H1 (cell line): ENCODE results near the gene FRMD4A. TPM values are rescaled to one million over a fixed set of nuclear protein-coding genes. Genes with fewer than 3 reads are reported as not detected.

Experiments
- CTCF ChIA-PET: fragments of 300-600 bp; sonication (Branson Sonifier 250); formaldehyde crosslinking; loops from one replicate; lab custom pipeline; 2021; ENCODE audit not compliant: partially characterized antibody; lab: Charles Lee
- POLR2A ChIA-PET: fragments of 300-600 bp; sonication (Branson Sonifier 250); formaldehyde crosslinking; loops from one replicate; lab custom pipeline; 2021; ENCODE audit warnings: inconsistent platforms; ENCODE audit not compliant: partially characterized antibody; lab: Charles Lee
- DNase-seq, 2 experiments: peaks; one replicate each; pipeline versions ENCODE4 v3.0.0 to v3.0.0-alpha.2; 2010 to 2022; ENCODE audit warnings: low spot score in 2 of 2, low read depth in 1 of 2, mixed read lengths in 1 of 2
- FAIRE-seq: peaks from 2 replicates; lab custom pipeline; 2011; peaks lifted over from hg19 to GRCh38; lab: Jason Lieb, UNC
- H2AFZ ChIP-seq: 2 replicates; pipeline ENCODE4 v1.8.1; 2012; ENCODE audit warnings: low read length, inconsistent platforms
- H2AK5ac ChIP-seq: 2 replicates; pipeline ENCODE4 v1.6.1; 2013; ENCODE audit warnings: low read depth, low read length
- H2BK120ac ChIP-seq: replicated peaks from 2 replicates; pipeline ENCODE3; 2013; ENCODE audit warnings: low read depth, low read length, inconsistent platforms
- H2BK12ac ChIP-seq: 2 replicates; pipeline ENCODE4 v1.6.1; 2013; ENCODE audit warnings: low read depth, low read length
- H2BK15ac ChIP-seq: 2 replicates; pipeline ENCODE4 v1.6.1; 2013; ENCODE audit warnings: low read length
- H2BK20ac ChIP-seq: 2 replicates; pipeline ENCODE4 v1.6.1; 2013; ENCODE audit warnings: low read length
- H2BK5ac ChIP-seq: 2 replicates; pipeline ENCODE4 v1.6.1; 2013; ENCODE audit warnings: low read depth, low read length
- H3K14ac ChIP-seq: 2 replicates; pipeline ENCODE4 v1.6.1; 2013; ENCODE audit warnings: inconsistent platforms; ENCODE audit not compliant: insufficient read length
- H3K18ac ChIP-seq: 2 replicates; pipeline ENCODE4 v1.6.1; 2013; ENCODE audit warnings: low read length; ENCODE audit errors: extremely low read depth
- H3K23ac ChIP-seq: 2 replicates; pipeline ENCODE4 v1.6.1; 2013; ENCODE audit warnings: inconsistent platforms; ENCODE audit not compliant: insufficient read length
- H3K23me2 ChIP-seq: 2 replicates; pipeline ENCODE4 v1.6.1; 2013; ENCODE audit warnings: low read depth, low read length
- H3K27ac ChIP-seq: 2 replicates; pipeline ENCODE4 v1.6.1; 2011; ENCODE audit warnings: low read depth, low read length, inconsistent platforms
- H3K27me3 ChIP-seq, 4 experiments: replicated peaks in 1 of 4; 1 replicate in 1 of 4; 2 replicates in 3 of 4; pipeline versions ENCODE4 v1.6.1 to v1.8.1; 2011 to 2013; ENCODE audit warnings: low read length in 3 of 4, mild to moderate bottlenecking in 3 of 4, inconsistent platforms in 2 of 4, mixed read lengths in 2 of 4, moderate library complexity in 1 of 4; ENCODE audit not compliant: control insufficient read depth in 3 of 4, insufficient read depth in 3 of 4; ENCODE audit errors: extremely low read depth in 1 of 4
- H3K36me3 ChIP-seq, 4 experiments: 2 replicates each; pipeline versions ENCODE4 v1.6.1 to v1.8.1; 2011 to 2013; ENCODE audit warnings: mild to moderate bottlenecking in 4 of 4, low read length in 3 of 4, moderate library complexity in 2 of 4, control low read depth in 1 of 4, inconsistent platforms in 1 of 4; ENCODE audit not compliant: insufficient read depth in 4 of 4, control insufficient read depth in 2 of 4
- H3K4ac ChIP-seq: replicated peaks from 2 replicates; pipeline ENCODE3; 2013; ENCODE audit warnings: low read length, low read depth, mixed read lengths, inconsistent platforms; ENCODE audit not compliant: insufficient read length
- H3K4me1 ChIP-seq, 4 experiments: replicated peaks in 1 of 4; 1 replicate in 1 of 4; 2 replicates in 3 of 4; pipeline versions ENCODE4 v1.6.1 to v1.8.1; 2011 to 2013; ENCODE audit warnings: low read length in 3 of 4, inconsistent platforms in 2 of 4, mixed read lengths in 1 of 4; ENCODE audit not compliant: insufficient read depth in 4 of 4, control insufficient read depth in 3 of 4
- H3K4me2 ChIP-seq, 2 experiments: 2 replicates each; pipeline versions ENCODE4 v1.6.1 to v1.8.1; 2011 to 2013; ENCODE audit warnings: low read depth in 2 of 2, low read length in 2 of 2, control low read depth in 1 of 2, inconsistent platforms in 1 of 2, mild to moderate bottlenecking in 1 of 2; ENCODE audit not compliant: insufficient read depth in 1 of 2
- H3K4me3 ChIP-seq, 4 experiments: fragments of 200-600, 300-600 bp in 1 of 4; sonication (generic), shearing (Covaris generic), sonication (Bioruptor Twin) in 1 of 4; 2 replicates each; pipeline versions ENCODE4 v1.5.1 to v1.8.1; 2011 to 2016; ENCODE audit warnings: low read length in 4 of 4, low read depth in 3 of 4, control low read depth in 2 of 4, inconsistent platforms in 2 of 4, mild to moderate bottlenecking in 2 of 4, mixed read lengths in 1 of 4, moderate library complexity in 1 of 4; ENCODE audit not compliant: insufficient read depth in 2 of 4; ENCODE audit errors: extremely low read depth in 1 of 4
- H3K56ac ChIP-seq: replicated peaks from 2 replicates; pipeline ENCODE3; 2013; ENCODE audit warnings: low read depth, mild to moderate bottlenecking, mixed read lengths, low read length, inconsistent platforms; ENCODE audit not compliant: insufficient read length
- H3K79me1 ChIP-seq: 2 replicates; pipeline ENCODE4 v1.6.1; 2013; ENCODE audit warnings: low read depth, low read length, control low read depth
- H3K79me2 ChIP-seq, 2 experiments: 2 replicates each; pipeline versions ENCODE4 v1.6.1 to v1.8.1; 2012 to 2013; ENCODE audit warnings: low read length in 2 of 2, mild to moderate bottlenecking in 2 of 2, inconsistent platforms in 1 of 2; ENCODE audit not compliant: insufficient read depth in 2 of 2, control insufficient read depth in 1 of 2
- H3K9ac ChIP-seq, 4 experiments: replicated peaks in 1 of 4; 1 replicate in 1 of 4; 2 replicates in 3 of 4; pipeline versions ENCODE4 v1.6.1 to v1.8.1; 2011 to 2013; ENCODE audit warnings: low read depth in 3 of 4, low read length in 3 of 4, control low read depth in 2 of 4, mild to moderate bottlenecking in 2 of 4, moderate library complexity in 2 of 4, inconsistent platforms in 1 of 4; ENCODE audit errors: extremely low read depth in 1 of 4
- H3K9me3 ChIP-seq, 2 experiments: 2 replicates each; pipeline versions ENCODE4 v1.6.1 to v1.8.1; 2012 to 2013; ENCODE audit warnings: mild to moderate bottlenecking in 2 of 2, moderate library complexity in 2 of 2, control low read depth in 1 of 2, inconsistent platforms in 1 of 2, low read depth in 1 of 2, low read length in 1 of 2, mixed read lengths in 1 of 2; ENCODE audit not compliant: insufficient read depth in 2 of 2
- H4K20me1 ChIP-seq, 2 experiments: replicated peaks in 1 of 2; 2 replicates each; pipeline versions ENCODE3 to v1.8.1; 2011 to 2013; ENCODE audit warnings: inconsistent platforms in 2 of 2, low read length in 2 of 2, mild to moderate bottlenecking in 1 of 2; ENCODE audit not compliant: insufficient read depth in 2 of 2, control insufficient read depth in 1 of 2
- H4K5ac ChIP-seq: 2 replicates; pipeline ENCODE4 v1.6.1; 2013; ENCODE audit warnings: low read length, low read depth, mixed read lengths, inconsistent platforms; ENCODE audit not compliant: insufficient read length
- H4K8ac ChIP-seq: 2 replicates; pipeline ENCODE4 v1.8.0; 2013; ENCODE audit warnings: mild to moderate bottlenecking, moderate library complexity, low read length, inconsistent platforms; ENCODE audit not compliant: insufficient read depth; ENCODE audit errors: extremely low read depth
- H4K91ac ChIP-seq: replicated peaks from 2 replicates; pipeline ENCODE3; 2013; ENCODE audit warnings: low read length, mixed read lengths, inconsistent platforms; ENCODE audit not compliant: insufficient read length
- CHD2 ChIP-seq: IDR thresholded peaks from 2 replicates; pipeline ENCODE4 v1.6.1; 2012; ENCODE audit warnings: low read length, improper control_type of control experiment
- CTCF ChIP-seq, 3 experiments: IDR thresholded peaks; 1 replicate in 2 of 3; 2 replicates in 1 of 3; pipeline versions ENCODE4 v1.5.1 to v1.6.1; 2011; ENCODE audit warnings: low read length in 3 of 3, mild to moderate bottlenecking in 3 of 3, inconsistent platforms in 2 of 3, low read depth in 1 of 3, moderate library complexity in 1 of 3; ENCODE audit not compliant: insufficient read depth in 1 of 3; ENCODE audit errors: control extremely low read depth in 1 of 3
- EGR1 ChIP-seq: IDR thresholded peaks from 2 replicates; pipeline ENCODE4 v1.6.1; 2011; ENCODE audit warnings: low read depth, low read length, borderline replicate concordance
- JUND ChIP-seq: IDR thresholded peaks from 2 replicates; pipeline ENCODE4 v1.6.1; 2011; ENCODE audit warnings: mild to moderate bottlenecking, improper control_type of control experiment, low read length
- KDM1A ChIP-seq: fragments of 200-600, 300-600 bp; sonication (generic); IDR thresholded peaks from 2 replicates; pipeline ENCODE4 v1.7.1; 2016; ENCODE audit warnings: mild to moderate bottlenecking, low read length, borderline replicate concordance
- POLR2AphosphoS5 ChIP-seq: IDR thresholded peaks from 2 replicates; pipeline ENCODE4 v1.6.1; 2011; ENCODE audit warnings: low read depth, low read length
- RXRA ChIP-seq: IDR thresholded peaks from 2 replicates; pipeline ENCODE4 v1.6.1; 2011; ENCODE audit warnings: low read depth, mild to moderate bottlenecking, low read length, moderate library complexity; ENCODE audit not compliant: insufficient read depth
- TBP ChIP-seq: IDR thresholded peaks from 2 replicates; pipeline ENCODE4 v1.6.1; 2011; ENCODE audit warnings: low read depth, low read length, improper control_type of control experiment
- WGBS, 2 experiments: shearing (Covaris generic) in 1 of 2; methylation state at CpG; one replicate each; pipeline versions ENCODE4 v1.1.6 to v1.1.7; 2013 to 2015; ENCODE audit warnings: low lambda C conversion rate in 2 of 2, mixed read lengths in 2 of 2, inconsistent platforms in 1 of 2, low coverage in 1 of 2, missing lambda C conversion rate in 1 of 2; ENCODE audit not compliant: insufficient replicate concordance in 2 of 2, insufficient coverage in 1 of 2, insufficient read length in 1 of 2; ENCODE audit errors: extremely low coverage in 1 of 2, missing lambda C conversion rate in 1 of 2; 5-methylcytosine and 5-hydroxymethylcytosine counted together
- polyA plus RNA-seq, 7 experiments: library from polyadenylated mRNA; depleted of rRNA in 3 of 7; stranded (reverse) in 5 of 7; unstranded in 2 of 7; fragments of >200 nt in 5 of 7; fragments of 200-250 nt in 2 of 7; gene quantifications; 1 replicate in 5 of 7; 2 replicates in 1 of 7; 4 replicates in 1 of 7; pipeline versions ENCODE4 v1.2.1 to v1.2.3, GENCODE V29; 2011 to 2013; ENCODE audit warnings: missing spikeins in 2 of 7, mixed read lengths in 2 of 7
- total RNA-seq: library from RNA; stranded (reverse); fragmentation: NEBNext Ultra II Directional; extraction: Animal tissue kit (Norgen Biotek cat#: 25700); gene quantifications from 2 replicates; pipeline ENCODE4 v1.2.1, GENCODE V29; 2021

Gene FRMD4A
- total and polyA plus RNA-seq, 2 of the 8 experiments (the other 6 are each of a cell fraction or from before 2014, with no cell fraction given), result 38.6 to 39.6 TPM

DNA sequence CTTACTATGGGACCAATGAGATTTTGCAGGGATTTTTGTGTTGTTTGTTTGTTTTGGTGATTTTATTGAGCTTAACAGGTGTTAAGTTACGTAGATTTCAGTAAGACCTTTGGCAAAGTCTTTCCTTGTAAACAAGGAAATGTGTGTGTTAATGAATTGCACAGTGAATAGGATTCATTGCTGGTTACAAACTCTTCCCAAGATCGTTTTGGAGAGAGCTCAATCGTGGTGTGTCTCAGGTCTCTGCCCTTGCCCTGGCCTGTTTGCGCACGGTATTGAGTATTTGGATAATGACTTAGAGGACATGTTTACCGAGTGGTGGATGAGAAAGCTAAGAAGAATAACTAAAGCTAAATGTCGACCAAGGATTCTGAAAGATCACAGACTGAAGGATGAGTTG is 702.1 kb downstream of the FRMD4A start:
- Histone ChIP-seq H2AK5ac (no peak overlapping the region), H3K4me1 (peaks cover 0 to 9% (median 4%) of the 10 kb centered on the region in 4 experiments; a peak in 4 of 7 replicates)
- CTCF ChIA-PET, result interaction anchor here (1.0 to 2.0 kb wide), 2 partner anchors 15 to 33 kb away, joined by 3 to 8 read pairs; no protein-coding TSS in a partner anchor
- TF ChIP-seq KDM1A (no peak), POLR2AphosphoS5 (no peak), CTCF (IDR thresholded peaks at IDR 0.05; ENCODE audit: control extremely low read depth in 1 of 3, insufficient read depth in 1 of 3, low read depth in 1 of 3, low read length in 3 of 3) (no peak), RXRA (no peak), CHD2 (no peak), EGR1 (no peak), TBP (no peak), JUND (no peak)

More for the DNA sequence above, 702.1 kb downstream of the FRMD4A start:
- no peaks in the 10 kb centered on the region for H3K79me2 ChIP-seq
- H3K23me2 ChIP-seq, result no peaks in the 10 kb centered on the region
- FAIRE-seq (no peak), DNase-seq (no peak)
- no peaks in the 10 kb centered on the region; the same call in 1 of the 2 replicates for H3K79me1 ChIP-seq
- H3K18ac ChIP-seq, result no peak overlapping the region
- H2BK20ac ChIP-seq, result no peak overlapping the region
- no peak overlapping the region for H4K91ac ChIP-seq
- peak overlapping the region; percentile 19; the same call in 1 of the 2 replicates for H2BK12ac ChIP-seq
- H3K4me3 ChIP-seq, result no peak overlapping the region
- H2BK15ac ChIP-seq, result no peak overlapping the region
- H3K23ac ChIP-seq, result no peak overlapping the region
- H3K4me2 ChIP-seq, result no peak overlapping the region; a peak in 1 of 4 replicates
- H3K14ac ChIP-seq, result no peak overlapping the region
- no peak overlapping the region for H2BK120ac ChIP-seq
- 82% methylated on average over 6 of the region's 7 CpGs; no CpG with 5 or more reads in 1 of the 2 experiments for WGBS, 2 experiments
- H3K36me3 ChIP-seq, result no peaks in the 10 kb centered on the region
- no peak overlapping the region for H2BK5ac ChIP-seq
- no peaks in the 10 kb centered on the region for H4K20me1 ChIP-seq
- no peak overlapping the region for H4K8ac ChIP-seq
- no peak overlapping the region for H3K4ac ChIP-seq
- 0 out of 2 replicates have a peak overlapping the region, but pooled peaks have one; percentile 37 for H3K27ac ChIP-seq
- no peak overlapping the region for H3K9ac ChIP-seq
- H3K27me3 ChIP-seq, result no peaks in the 10 kb centered on the region
- no peak overlapping the region for H2AFZ ChIP-seq
- POLR2A ChIA-PET, result interaction anchor here (2.3 kb wide), 1 partner anchor 13 kb away, joined by 8 read pairs; no protein-coding TSS in a partner anchor
- H3K9me3 ChIP-seq, result no peaks in the 10 kb centered on the region
- H3K56ac ChIP-seq, result no peak overlapping the region
- no peak overlapping the region for H4K5ac ChIP-seq
